ENCODE measurements around the gene PPP1R9B. TPM values are rescaled to one million over a fixed set of nuclear protein-coding genes. Genes with fewer than 3 reads are reported as not detected.

PPP1R9B gene
- polyA plus RNA-seq, 1 donor from 2014 or later: 4.2 TPM

DNA sequence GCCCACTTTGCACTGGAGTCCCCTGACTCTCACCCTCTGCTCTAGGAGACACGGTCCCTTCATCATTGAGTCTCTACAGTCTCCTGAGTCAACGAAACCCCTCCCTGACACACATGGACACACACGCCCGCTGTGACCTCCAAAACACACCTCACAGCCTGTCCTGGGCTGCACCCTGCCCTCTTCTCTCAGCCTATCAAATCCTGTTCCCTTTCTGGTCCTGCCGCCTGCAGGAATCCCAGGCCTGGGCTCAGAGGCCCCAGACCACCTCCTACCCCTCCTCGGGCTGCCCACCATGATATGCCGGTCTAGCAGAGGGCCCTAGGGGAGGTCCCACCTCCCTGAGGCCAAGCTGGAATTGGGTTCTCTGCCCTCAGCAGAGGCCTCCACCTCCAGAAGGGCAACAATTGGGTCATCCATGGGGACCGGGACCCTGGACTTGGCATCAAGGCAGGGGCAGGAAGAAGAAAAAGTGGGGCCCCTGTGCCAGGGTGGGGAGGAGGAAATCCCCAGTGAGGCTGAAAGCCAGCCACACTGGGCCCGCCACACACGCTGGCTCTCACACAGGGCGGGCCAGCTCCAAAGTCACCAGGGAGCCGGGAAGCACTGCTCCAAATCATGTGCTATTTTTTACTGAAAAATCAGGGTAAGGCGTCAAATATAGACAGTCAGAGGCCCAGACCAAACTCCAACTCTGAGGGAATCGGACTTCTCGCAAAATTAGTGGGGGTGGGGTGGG is 3.4 kb downstream of the PPP1R9B start:
- H3K4me1 Mint-ChIP-seq: peaks cover 26 to 40% (median 39%) of the 10 kb centered on the region in 3 donors
- peak overlapping the region; percentile 95 to 99 (median 99) for H3K27ac Mint-ChIP-seq
- peaks cover 18% of the 10 kb centered on the region for H3K36me3 Mint-ChIP-seq
- no peaks in the 10 kb centered on the region for H3K27me3 Mint-ChIP-seq
- H3K4me3 Mint-ChIP-seq: peak overlapping the region; percentile 91 to 100 (median 98)
- no peaks in the 10 kb centered on the region for H3K9me3 Mint-ChIP-seq

DNA sequence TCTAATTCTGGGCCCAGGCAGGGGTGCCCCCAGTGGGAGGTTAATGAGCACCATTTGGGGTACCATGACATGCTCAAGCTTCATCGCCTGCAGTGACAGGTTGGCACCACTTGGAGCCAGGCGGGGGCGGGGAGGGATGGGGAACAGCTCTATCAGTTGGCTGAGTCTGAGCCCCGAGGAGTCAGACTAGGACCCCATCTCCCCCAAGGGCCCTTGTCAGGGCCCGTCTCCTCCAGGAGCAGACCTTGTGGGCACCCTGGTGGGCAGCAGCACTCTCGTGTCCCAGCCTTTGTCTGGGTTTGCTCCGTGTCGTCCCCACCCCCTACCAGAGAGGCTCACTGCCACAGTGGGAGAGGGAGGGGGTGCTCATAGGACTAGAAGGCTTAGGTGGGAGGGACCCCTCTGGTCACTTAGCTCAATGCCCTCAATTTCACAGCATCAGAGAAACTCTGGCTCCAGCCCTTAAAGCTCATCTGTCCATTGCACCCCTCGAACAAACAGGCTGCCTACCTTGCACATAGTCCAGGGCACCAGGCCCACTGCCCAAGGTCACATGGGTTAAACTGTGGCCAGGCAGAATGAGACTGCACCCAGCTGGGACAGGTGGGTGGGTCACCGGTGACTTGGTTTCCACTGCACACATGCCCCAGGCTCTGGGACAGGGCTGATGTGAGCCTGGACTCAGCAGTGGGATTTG is 4.1 kb downstream of the PPP1R9B start:
- peaks cover 18% of the 10 kb centered on the region for H3K36me3 Mint-ChIP-seq
- H3K4me1 Mint-ChIP-seq: peaks cover 32 to 45% (median 44%) of the 10 kb centered on the region in 3 donors
- peak overlapping the region; percentile 95 to 99 (median 99) for H3K27ac Mint-ChIP-seq
- H3K27me3 Mint-ChIP-seq: no peaks in the 10 kb centered on the region
- peak overlapping the region; percentile 91 to 100 (median 98) for H3K4me3 Mint-ChIP-seq
- no peaks in the 10 kb centered on the region for H3K9me3 Mint-ChIP-seq

DNA sequence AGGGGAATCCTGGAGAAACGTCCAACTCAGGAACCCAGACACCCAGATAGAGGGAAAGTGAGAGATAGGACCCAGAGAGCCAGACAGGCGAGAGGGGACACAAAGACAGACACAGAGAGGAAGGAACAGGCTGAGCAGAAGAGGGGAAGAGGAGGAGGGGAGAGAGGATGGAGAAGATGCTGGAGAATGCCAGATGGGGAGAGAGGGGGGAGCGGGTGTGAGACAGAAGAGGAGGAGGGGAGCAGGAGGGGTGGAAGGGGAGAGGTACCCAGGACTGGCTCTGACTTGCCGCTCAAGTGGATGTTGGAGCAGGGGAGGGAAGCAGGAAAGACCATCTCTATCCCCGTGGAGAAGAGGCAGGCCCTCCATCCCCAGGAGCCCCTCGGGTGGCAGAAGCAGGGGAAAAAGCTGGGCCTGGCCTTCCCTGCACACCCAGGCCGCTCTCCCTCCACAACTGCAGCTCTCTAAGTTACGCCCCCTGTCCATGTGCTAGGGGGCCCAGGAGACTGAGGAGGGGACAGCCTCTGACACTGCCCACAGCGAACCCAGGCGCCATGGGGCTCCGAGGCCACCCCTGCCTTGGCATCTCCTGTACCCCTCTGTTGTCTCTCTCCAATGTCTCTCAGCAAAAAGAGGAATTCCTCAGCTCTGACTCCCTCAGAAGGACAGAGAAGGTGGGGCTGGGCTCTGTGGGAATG is 4.8 kb downstream of the PPP1R9B start:
- Mint-ChIP-seq H3K4me1 (peaks cover 36 to 50% (median 49%) of the 10 kb centered on the region in 3 donors), H3K27ac (peak overlapping the region; percentile 95 to 99 (median 99)), H3K4me3 (peak overlapping the region; percentile 91 to 100 (median 98)), H3K27me3 (no peaks in the 10 kb centered on the region), H3K36me3 (peaks cover 18% of the 10 kb centered on the region), H3K9me3 (no peaks in the 10 kb centered on the region)

DNA sequence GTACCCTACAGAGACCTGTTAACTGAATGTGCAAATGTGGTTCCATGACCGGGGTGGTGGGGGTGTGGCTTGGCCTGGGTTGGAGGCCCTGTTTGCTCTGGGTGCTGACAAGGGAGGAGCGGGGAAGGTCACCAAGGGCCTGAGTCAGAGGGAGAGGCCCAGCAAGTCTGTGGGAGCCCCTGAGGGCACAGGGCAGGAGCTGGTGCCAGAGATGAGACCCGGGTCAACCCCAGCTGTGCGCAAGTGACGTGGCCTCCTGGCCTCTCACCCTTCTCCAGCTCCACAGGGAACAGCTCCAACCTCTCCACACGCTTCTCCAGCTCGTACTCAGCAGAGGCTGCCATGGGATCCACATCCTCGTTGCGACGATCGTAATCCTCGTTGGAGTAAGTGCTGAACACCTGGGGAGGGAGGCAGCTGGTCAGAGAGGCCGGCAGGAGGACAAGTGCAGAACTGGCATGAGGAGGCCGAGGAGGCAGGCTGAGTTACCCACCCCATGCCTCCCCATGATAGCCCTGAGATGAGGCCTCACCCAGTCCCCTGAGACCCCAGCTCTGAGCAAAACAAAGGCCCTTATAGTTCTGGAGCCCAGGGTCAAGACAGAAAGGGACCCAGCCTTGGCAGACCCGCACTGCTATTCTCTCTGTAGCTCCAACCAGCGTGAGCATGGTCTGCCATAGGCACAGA is 5.5 kb downstream of the PPP1R9B start:
- H3K9me3 Mint-ChIP-seq: no peaks in the 10 kb centered on the region
- H3K27me3 Mint-ChIP-seq: no peaks in the 10 kb centered on the region
- H3K27ac Mint-ChIP-seq: peak overlapping the region; percentile 23 to 99 (median 95)
- H3K4me3 Mint-ChIP-seq: peak overlapping the region; percentile 91 to 100 (median 98)
- H3K36me3 Mint-ChIP-seq: peaks cover 19% of the 10 kb centered on the region
- peaks cover 43 to 56% (median 54%) of the 10 kb centered on the region in 3 donors for H3K4me1 Mint-ChIP-seq

DNA sequence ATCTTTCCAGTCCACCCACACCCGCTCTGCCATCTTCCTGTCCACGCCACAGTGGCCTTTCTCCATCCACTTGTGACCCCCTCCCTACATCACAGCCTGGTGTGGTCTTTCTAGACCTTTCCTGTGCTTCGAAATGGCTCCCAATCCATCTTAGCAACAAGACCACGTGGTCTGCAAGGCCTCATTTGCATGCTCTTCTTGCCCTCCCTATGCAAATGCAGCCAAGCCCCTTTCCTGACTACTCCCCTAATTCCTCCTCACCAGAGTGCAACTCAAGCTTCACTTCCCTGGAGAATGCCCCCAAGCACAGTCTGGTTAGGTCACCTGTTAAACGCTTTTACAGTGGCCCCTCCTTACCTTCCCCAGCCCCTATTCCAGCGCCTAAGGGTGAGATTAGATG is 6.1 kb downstream of the PPP1R9B start:
- H3K27ac Mint-ChIP-seq: peak overlapping the region; percentile 46 to 95 (median 76)
- peaks cover 22% of the 10 kb centered on the region for H3K36me3 Mint-ChIP-seq
- H3K4me3 Mint-ChIP-seq: peak overlapping the region; percentile 65 to 91 (median 75)
- peaks cover 48 to 60% (median 58%) of the 10 kb centered on the region in 3 donors for H3K4me1 Mint-ChIP-seq
- no peaks in the 10 kb centered on the region for H3K9me3 Mint-ChIP-seq
- H3K27me3 Mint-ChIP-seq: no peaks in the 10 kb centered on the region

DNA sequence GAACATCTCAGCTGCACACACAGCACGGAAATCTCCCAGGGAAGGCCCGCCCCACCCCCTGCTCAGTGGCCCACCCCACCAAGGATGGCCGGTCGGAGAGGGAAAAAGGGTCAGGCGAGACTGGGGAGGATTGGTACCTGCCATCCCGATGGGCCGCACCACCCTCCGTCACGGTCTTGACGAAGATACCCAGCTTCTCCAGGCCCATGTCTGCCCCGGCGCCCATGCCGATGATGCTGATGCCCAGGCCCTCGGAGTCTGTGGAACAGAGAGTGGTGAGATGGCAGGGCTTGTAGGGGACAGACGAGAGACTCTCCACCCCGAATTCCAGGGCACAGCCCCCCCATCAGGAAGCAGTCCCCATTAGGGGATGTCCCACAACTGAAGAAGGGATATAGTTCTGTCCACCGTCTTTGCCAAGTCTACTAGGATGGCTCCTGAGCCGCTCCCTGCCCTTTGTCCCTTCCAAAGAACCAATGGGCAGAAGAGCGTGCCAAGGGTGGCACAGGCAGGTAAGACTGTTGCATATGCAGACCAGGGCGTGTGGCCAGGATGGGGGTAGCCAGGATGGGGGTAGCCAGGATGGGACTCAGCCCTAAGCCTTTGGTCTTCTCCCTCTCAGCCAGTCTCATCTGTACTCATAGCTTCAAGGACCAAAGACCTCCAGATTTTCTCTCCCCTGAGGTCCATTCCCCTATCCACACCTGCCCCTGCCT is 6.9 kb downstream of the PPP1R9B start:
- Mint-ChIP-seq H3K4me3 (peak overlapping the region in 3 of 4 donors; percentile 67 to 83 (median 73)), H3K4me1 (peaks cover 48 to 60% (median 58%) of the 10 kb centered on the region in 3 donors), H3K36me3 (peaks cover 21% of the 10 kb centered on the region), H3K9me3 (no peaks in the 10 kb centered on the region), H3K27me3 (no peaks in the 10 kb centered on the region), H3K27ac (peak overlapping the region in 1 of 3 donors; percentile 85)

GRCh38 chr17:50141745-50142110 is 8.7 kb downstream of the PPP1R9B start:
- H3K36me3 Mint-ChIP-seq: peaks cover 14% of the 10 kb centered on the region
- H3K27ac Mint-ChIP-seq: peak overlapping the region; percentile 85 to 92 (median 89)

GRCh38 chr17:50141026-50141744 is 9.3 kb downstream of the PPP1R9B start:
- peaks cover 14% of the 10 kb centered on the region for H3K36me3 Mint-ChIP-seq
- peak overlapping the region; percentile 89 to 96 (median 92) for H3K27ac Mint-ChIP-seq
- no peaks in the 10 kb centered on the region for H3K9me3 Mint-ChIP-seq
- H3K4me1 Mint-ChIP-seq: peaks cover 39 to 56% (median 55%) of the 10 kb centered on the region in 3 donors
- H3K27me3 Mint-ChIP-seq: no peaks in the 10 kb centered on the region
- H3K4me3 Mint-ChIP-seq: peak overlapping the region in 3 of 4 donors; percentile 76 to 91 (median 76)

More at GRCh38 chr17:50141745-50142110, 8.7 kb downstream of the PPP1R9B start:
- no peaks in the 10 kb centered on the region for H3K9me3 Mint-ChIP-seq
- H3K4me1 Mint-ChIP-seq: peaks cover 42 to 59% (median 58%) of the 10 kb centered on the region in 3 donors
- H3K4me3 Mint-ChIP-seq: peak overlapping the region in 3 of 4 donors; percentile 74 to 91 (median 76)
- no peaks in the 10 kb centered on the region for H3K27me3 Mint-ChIP-seq

DNA sequence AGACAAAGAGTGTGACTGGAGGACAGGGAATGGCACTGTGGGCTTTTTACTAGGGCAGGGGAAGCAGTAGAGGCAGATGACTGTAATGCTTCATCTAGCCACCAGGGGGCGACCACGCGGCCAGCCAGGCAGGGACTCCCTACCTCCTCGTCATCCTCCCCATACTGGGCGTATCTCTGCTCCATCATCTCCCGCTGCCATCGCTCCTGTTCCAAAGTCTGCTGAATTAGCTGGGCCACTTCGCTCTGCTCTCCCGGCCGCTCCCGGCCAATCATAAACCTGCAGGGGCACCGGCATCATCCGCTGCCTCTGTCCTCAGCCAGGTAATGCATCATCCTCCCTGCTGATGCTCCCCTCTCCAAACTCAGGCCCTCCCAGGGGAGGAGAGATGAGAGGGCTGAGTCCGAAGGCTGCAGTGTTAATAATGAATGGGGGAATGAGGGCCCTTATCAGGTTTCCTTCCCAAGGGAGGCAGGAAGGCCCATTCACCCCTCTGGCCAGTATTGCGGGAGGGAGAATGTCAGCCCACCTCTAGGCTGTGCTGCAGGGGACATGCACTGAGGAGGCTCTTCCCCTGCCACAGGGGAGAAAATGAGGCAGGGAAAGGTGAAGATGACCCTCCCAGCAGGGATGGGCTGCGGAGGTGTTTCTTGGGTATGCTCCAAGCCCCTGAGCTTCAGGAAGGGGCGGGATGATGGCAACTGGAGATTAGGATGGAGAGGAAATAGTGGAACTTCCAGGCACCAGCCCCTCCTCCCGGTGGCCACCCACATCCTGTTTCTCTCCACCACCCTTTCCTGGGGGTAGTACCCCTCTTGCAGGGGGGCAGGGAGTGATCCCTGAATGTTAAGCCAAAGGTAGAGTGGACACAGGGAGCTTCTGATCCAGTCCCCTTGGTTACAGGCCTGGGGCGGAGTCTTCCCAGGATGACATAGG is 10.3 kb downstream of the PPP1R9B start:
- no peaks in the 10 kb centered on the region for H3K9me3 Mint-ChIP-seq

DNA sequence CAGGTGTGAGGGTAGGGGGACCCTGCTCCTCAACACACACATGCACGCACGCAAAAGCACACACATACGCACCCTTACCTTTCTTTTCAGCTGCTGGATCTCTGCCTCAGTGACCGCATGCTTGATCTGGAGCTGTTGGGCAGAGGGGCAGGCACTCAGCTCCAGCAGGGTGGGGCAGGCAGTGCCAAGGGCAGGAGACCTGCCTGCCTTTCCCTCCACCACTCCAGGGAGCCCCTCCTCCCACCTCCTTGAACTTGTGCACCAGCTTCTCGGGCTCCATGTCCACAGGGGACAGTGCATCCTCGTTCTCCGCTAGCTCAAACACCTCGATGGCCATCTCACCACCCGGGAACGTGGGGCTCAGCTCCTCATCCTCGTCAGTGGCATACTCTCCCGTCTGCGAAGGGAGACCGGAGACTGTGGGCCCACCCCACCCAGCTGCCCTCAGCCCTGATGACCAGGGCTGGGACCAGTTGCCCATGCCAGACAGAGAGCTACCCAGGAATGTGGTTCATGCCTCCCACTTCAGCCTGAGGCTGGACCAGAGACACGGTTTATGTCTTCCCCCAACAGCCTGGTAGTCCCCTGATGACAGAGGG is 11.2 kb downstream of the PPP1R9B start:
- H3K4me3 Mint-ChIP-seq: no peak overlapping the region
- peaks cover 9% of the 10 kb centered on the region for H3K36me3 Mint-ChIP-seq
- peaks cover 35 to 42% (median 40%) of the 10 kb centered on the region in 3 donors for H3K4me1 Mint-ChIP-seq
- no peaks in the 10 kb centered on the region for H3K27me3 Mint-ChIP-seq
- H3K27ac Mint-ChIP-seq: peak overlapping the region; percentile 71 to 96 (median 85)
- no peaks in the 10 kb centered on the region for H3K9me3 Mint-ChIP-seq

More for the DNA sequence above, 10.3 kb downstream of the PPP1R9B start:
- H3K4me1 Mint-ChIP-seq: peaks cover 39 to 50% (median 49%) of the 10 kb centered on the region in 3 donors
- H3K4me3 Mint-ChIP-seq: peak overlapping the region; percentile 8 to 91 (median 76)
- H3K27ac Mint-ChIP-seq: peak overlapping the region; percentile 71 to 96 (median 85)
- peaks cover 14% of the 10 kb centered on the region for H3K36me3 Mint-ChIP-seq
- no peaks in the 10 kb centered on the region for H3K27me3 Mint-ChIP-seq

GRCh38 chr17:50137042-50137441 is 13.4 kb downstream of the PPP1R9B start:
- H3K27ac Mint-ChIP-seq: no peak overlapping the region
- no peaks in the 10 kb centered on the region for H3K9me3 Mint-ChIP-seq
- peaks cover 22 to 27% (median 27%) of the 10 kb centered on the region in 3 donors for H3K4me1 Mint-ChIP-seq
- H3K4me3 Mint-ChIP-seq: no peak overlapping the region
- peaks cover 4% of the 10 kb centered on the region for H3K36me3 Mint-ChIP-seq
- H3K27me3 Mint-ChIP-seq: no peaks in the 10 kb centered on the region

- peaks cover 2% of the 10 kb centered on the region for H3K27me3 Mint-ChIP-seq
- H3K9me3 Mint-ChIP-seq: no peaks in the 10 kb centered on the region
- H3K4me3 Mint-ChIP-seq: no peak overlapping the region
- peaks cover 16 to 21% (median 20%) of the 10 kb centered on the region in 3 donors for H3K4me1 Mint-ChIP-seq
- no peak overlapping the region for H3K27ac Mint-ChIP-seq
- peaks cover 4% of the 10 kb centered on the region for H3K36me3 Mint-ChIP-seq
Measured at GRCh38 chr17:50136096-50136687, 14.3 kb downstream of the PPP1R9B start.
